Left hindlimb (tissue), 1 donor: ENCODE measurements around the gene SEMA4D.

Source experiments
- DNase-seq: peaks from one replicate; pipeline ENCODE4 v3.0.0-alpha.2; 2018

Gene SEMA4D

DNA sequence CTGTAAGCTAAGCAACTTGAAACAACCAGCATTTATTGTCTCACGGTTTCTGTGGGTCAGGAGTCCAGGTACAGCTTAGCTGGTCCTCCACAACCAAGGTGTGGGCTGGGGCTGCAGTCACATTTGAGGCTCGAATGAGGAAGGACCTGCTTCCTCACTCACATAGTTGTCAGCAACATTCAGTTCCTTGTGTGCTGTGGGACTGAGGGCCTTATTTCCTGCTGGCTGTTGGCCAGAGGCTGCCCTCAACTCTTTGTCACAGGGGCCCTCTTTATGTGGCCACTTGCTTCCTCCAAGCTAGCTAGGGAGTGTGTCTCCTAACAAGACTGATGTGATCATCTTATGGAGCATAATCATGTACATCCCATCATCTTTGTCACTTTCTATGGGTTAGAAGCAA lies 29.2 kb upstream of the SEMA4D start:
- no peak for DNase-seq

DNA sequence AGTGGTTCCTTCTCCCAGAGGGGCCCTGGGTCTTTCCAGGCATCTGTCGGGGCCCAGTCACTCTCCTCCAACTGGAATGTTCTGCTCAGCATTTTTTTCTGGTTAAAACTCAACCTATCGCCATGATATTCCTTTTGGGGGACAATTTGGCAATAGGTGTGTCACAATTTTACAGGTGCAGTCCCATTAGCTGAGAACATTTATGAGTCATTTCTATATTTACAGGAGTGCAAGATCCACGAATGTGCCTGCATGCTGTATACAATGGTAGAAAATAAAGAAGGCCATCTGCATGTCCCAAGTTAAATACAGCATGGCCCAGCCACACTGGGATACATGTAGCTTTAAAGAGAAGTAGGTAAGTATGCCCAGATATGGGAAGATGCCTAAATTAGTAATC lies 28.8 kb upstream of the SEMA4D start:
- no peak for DNase-seq

- no peak for DNase-seq
Measured at GRCh38 chr9:89525446-89526374, 27.8 kb upstream of the SEMA4D start.

DNA sequence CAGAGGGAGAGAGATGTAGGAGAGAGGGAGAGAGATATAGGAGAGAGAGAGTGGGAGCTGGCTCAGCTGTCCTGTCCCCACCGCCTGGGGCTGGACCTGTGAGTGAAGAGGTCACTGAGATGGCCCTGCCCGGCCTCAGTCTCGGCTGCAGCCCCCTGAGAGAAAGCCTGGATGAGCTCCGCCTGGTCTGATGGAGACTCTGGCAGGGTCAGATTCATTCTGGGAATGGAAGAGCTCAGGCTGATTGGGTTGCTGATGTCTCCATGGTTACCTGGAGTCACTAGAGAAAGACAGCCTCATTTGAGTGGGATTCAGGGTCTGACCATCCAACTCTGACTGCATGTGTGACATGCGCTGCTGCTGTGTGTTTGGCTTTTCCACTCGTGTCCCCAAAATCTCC lies 27.1 kb upstream of the SEMA4D start:
- DNase-seq, result no peak

DNA sequence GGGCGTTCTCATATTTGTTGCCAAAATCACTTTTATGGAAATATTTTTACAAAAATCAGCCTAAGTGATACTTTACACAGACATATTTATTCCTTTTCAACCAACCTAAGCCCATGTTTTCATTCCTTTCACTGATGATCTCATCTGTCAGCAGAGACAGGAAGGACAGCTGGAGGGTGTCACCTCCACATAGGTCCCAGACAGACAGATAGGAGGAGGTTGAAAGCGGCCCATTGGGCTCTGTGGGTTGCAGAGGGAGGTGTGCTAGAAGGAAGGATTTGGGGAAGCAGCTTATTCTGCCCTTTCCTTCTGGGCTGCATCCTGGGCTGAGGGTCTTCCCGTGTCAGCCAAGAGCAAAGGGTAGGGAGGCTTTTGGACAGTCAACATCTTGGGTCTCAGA lies 26.0 kb upstream of the SEMA4D start:
- no peak for DNase-seq

DNA sequence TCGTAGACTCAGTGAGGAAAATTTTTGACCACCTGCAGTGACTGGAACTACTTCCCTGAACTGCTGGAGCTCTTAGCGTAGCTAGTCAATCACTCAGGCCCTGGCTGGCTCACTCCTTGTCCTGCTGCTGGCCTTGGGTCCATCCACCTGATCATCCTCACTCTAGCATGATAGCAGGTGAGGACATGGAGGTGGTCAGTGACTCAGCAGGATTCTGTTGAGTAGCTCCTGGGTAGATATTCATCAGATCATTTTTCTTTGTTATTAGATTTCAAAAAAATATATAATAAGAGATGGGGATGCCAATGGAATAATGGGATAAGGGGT lies 25.0 kb upstream of the SEMA4D start:
- DNase-seq, result no peak

GRCh38 chr9:89522261-89522958 lies 24.5 kb upstream of the SEMA4D start:
- DNase-seq, result no peak

DNA sequence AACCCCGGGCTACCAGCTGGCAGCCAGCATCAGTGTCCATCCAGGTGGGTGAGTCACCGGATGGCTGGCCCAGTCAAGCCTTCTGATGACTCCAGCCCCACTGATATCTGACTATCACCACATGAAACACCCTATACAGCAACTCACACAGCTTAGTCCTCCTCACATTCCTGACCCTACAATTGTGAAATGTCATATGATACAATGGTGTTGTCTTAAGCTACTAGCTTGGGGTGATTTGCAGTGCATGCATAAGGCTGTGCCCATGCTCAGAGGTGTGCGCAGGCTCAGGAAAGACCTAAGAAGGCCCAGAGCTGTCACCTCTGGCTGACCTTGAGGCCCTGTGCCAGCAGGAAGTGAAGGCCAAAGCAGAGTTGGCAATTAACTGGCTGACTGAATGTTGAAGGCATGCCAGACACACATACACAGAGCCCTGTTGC lies 21.5 kb upstream of the SEMA4D start:
- no peak for DNase-seq

GRCh38 chr9:89518466-89519365 lies 20.8 kb upstream of the SEMA4D start:
- DNase-seq, result no peak

DNA sequence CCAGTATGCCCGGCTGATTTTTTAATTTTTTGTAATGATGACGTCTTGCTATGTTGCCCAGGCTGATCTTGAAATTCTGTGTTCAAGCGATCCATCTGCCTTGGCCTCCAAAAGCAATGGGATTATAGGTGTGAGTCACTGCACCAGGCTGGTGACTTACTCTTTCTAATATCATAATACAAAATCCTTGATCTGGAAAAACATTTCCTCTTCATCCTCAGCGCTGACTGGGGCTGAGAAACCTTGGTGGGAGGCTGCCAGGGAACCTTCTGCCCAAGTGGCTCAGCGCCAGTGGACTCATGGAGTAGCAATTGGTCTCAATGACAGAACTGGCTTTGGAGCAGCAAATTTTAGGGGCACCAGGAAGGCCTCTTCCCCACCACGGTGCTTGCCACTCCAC lies 17.5 kb upstream of the SEMA4D start:
- no peak for DNase-seq

DNA sequence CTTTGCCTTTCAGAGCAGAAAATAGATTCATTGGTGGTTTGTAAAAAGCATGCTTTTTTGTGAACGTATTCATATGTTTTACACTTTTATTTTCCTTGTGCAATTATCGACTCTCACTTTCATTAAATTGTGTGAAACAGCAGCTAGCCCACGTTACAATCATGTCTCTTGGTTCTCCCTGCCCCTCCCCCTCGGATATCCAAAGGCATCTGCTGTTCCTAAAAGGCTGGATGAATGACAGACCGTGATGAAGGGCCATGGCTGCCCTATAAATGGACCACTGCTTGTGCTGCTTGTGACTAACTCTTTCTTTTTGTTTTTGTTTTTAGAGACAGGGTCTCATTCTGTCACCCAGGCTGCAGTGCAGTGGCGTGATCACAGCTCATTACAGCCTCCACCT lies 17.0 kb upstream of the SEMA4D start:
- no peak for DNase-seq

GRCh38 chr9:89514337-89514736 lies 16.4 kb upstream of the SEMA4D start:
- no peak for DNase-seq

DNA sequence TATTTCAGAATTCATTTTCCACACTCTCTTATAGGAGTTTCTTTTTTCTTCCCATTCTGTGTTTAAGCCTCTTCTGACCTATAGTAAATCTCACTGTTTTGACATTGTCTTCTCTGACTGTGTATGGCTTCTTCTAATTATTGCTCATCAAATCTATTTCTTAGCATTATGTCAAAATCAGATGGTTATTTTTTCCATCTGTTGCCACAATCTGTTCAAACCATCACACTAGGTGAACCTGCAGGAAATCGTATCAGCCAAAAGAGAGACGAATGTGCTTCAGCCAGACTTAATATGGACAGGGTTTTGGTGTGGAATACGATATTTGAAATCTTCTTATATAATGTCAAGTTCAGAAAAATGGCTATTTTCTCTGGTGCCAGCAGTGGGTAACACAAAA lies 15.9 kb upstream of the SEMA4D start:
- no peak for DNase-seq

GRCh38 chr9:89512382-89512781 lies 14.5 kb upstream of the SEMA4D start:
- no peak for DNase-seq

- DNase-seq, result no peak
Measured at GRCh38 chr9:89508951-89509615, 11.2 kb upstream of the SEMA4D start.

GRCh38 chr9:89505911-89506310 lies 8.0 kb upstream of the SEMA4D start:
- no peak for DNase-seq

GRCh38 chr9:89505048-89505447 lies 7.1 kb upstream of the SEMA4D start:
- no peak for DNase-seq

GRCh38 chr9:89502671-89503070 lies 4.8 kb upstream of the SEMA4D start:
- DNase-seq, result no peak

GRCh38 chr9:89502038-89502601 lies 4.2 kb upstream of the SEMA4D start:
- no peak for DNase-seq

DNA sequence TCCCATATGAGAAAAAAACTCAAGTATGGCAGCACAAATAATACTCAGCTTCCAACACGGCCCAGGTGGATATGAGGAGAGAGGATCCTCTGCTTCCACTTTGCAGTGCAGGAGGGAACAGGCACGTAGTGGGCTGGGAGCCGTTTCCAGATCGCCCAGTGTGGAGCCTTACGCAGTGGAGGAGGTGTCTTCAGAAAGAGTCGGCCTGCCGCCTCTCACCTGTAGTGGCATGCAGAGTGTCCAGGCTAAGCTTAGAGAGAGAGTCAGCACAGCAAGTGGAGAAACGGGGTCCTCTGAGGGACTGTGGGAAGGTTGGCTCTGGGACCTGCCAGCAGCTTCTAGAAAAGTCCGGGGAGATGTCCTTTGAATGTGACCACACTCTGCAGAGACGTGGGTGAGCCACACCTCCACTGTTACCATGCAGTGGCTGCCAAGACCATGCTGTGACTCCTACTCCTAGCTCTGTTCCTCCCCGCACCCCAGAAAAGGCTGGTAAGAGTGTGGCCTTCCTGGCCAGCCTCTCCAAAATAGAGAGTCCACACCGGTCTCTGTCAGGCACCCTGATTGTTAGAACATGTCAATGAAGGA lies 3.5 kb upstream of the SEMA4D start:
- no peak for DNase-seq

GRCh38 chr9:89500008-89500407 lies 2.1 kb upstream of the SEMA4D start:
- DNase-seq, result no peak

DNA sequence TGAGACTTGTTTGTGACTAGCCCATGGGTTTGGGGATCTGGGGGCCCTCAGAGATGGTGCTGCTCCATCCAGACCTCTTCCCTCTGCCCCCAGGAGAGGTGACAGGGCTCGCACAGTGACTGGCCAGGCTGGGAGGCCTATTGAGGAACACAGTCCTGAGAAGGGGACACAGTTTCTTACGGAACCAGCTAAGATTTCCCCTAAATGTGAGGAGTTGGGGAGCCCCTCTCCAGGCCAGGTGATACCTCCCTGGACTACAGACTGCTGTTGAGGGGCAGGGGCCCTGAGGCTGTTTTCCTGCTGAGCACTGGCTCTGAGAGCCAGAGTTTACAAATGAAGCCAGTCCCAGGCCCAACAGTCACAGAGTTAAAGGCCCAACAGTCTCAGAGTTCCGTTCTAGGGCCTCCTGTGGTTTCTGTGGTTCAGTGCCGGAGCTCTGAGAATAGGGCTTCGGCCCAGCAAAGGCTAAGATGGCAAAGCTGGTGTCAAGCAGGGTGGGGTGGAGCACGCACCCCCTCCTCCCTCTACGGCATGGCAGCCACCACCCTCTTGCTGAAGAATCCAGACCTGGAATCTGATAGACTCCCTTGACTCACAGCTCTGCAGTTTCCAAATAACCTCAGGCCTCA lies 1.1 kb upstream of the SEMA4D start:
- no peak for DNase-seq
